ENCODE data around the gene UMODL1. TPM values are rescaled to one million over a fixed set of nuclear protein-coding genes. Genes with fewer than 3 reads are reported as not detected.

Gene UMODL1
- total RNA-seq, 1 experiment from 2014 or later, result not detected

DNA sequence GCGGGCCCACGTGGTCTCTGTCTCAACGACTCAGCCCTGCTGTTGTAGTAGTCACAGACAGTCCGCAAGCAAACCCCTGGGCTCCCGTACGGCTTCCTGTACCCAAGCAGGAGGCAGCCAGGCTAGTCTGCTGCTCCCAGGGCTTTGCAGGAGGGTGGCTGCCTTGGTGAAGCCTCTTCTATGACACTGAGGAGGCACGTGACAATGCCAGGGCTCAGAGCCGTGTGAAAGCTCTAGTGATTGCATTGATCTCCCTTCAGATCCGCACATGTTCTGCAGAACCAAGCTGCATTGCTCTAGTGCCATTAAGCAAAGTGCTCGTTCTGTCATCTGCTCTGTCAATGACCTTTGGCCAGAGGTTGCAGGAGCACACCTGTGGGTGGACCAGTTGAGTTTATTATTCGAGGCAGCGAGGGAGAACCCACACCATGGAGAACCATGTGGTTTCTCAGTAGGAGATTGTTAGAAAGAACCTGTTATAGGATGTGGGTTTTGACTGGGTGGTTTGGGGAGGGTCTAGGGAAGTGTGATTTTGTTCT is 18.0 kb downstream of the UMODL1 start:
- no peaks in the 10 kb centered on the region for H3K9me2 ChIP-seq (ENCODE audit: insufficient read depth)
- H3F3A ChIP-seq (ENCODE audit: insufficient read depth, low read depth), result peaks cover 10% of the 10 kb centered on the region
- no peak overlapping the region for H3K4me3 ChIP-seq
- H3K36me3 ChIP-seq (ENCODE audit: low read depth), result no peaks in the 10 kb centered on the region
- TF ChIP-seq EZH2 (IDR thresholded peaks at IDR 0.05; ENCODE audit: low read depth) (no peak), CTCF (conservative IDR thresholded peaks at IDR 0.05) (no peak)
- H3K27ac ChIP-seq, result no peak overlapping the region
- no peaks in the 10 kb centered on the region for H4K20me1 ChIP-seq (ENCODE audit: insufficient read depth)
- intact Hi-C loops (cut with micrococcal nuclease; ENCODE audit: unreplicated experiment), result no loop called here
- no peaks in the 10 kb centered on the region for H3K27me3 ChIP-seq (ENCODE audit: insufficient read depth, low read depth)
- no TSS peak for BruUV-seq (replicated peaks)
- no peak overlapping the region for H2AFZ ChIP-seq
- CTCF ChIA-PET, result no interaction called here
- DNase-seq, result no peak
- H3K4me1 ChIP-seq (replicated peaks; ENCODE audit: insufficient read depth), result peaks cover 14% of the 10 kb centered on the region
- no peaks in the 10 kb centered on the region for H3K79me2 ChIP-seq (ENCODE audit: low read depth)
- H3K9me3 ChIP-seq (ENCODE audit: insufficient read depth, low read depth), result no peaks in the 10 kb centered on the region
- H3K4me2 ChIP-seq, result no peak overlapping the region
- POLR2A ChIA-PET (ENCODE audit: unreplicated experiment), result no interaction called here

GRCh38 chr21:42089665-42090310 is 18.7 kb downstream of the UMODL1 start:
- Histone ChIP-seq H3K4me2 (no peak overlapping the region), H3K4me3 (no peak overlapping the region), H3K27me3 (ENCODE audit: insufficient read depth, low read depth) (no peaks in the 10 kb centered on the region), H3K9me3 (ENCODE audit: insufficient read depth, low read depth) (no peaks in the 10 kb centered on the region), H3F3A (ENCODE audit: insufficient read depth, low read depth) (peaks cover 15% of the 10 kb centered on the region), H2AFZ (no peak overlapping the region), H3K9me2 (ENCODE audit: insufficient read depth) (no peaks in the 10 kb centered on the region), H3K36me3 (ENCODE audit: low read depth) (no peaks in the 10 kb centered on the region), H4K20me1 (ENCODE audit: insufficient read depth) (no peaks in the 10 kb centered on the region), H3K4me1 (replicated peaks; ENCODE audit: insufficient read depth) (peaks cover 20% of the 10 kb centered on the region), H3K79me2 (ENCODE audit: low read depth) (no peaks in the 10 kb centered on the region), H3K27ac (no peak overlapping the region)
- POLR2A ChIA-PET (ENCODE audit: unreplicated experiment), result no interaction called here
- CTCF ChIA-PET, result interaction anchor here (0.6 kb wide), 1 partner anchor 27 kb away, joined by 5 read pairs; no protein-coding TSS in a partner anchor
- intact Hi-C loops (cut with micrococcal nuclease; ENCODE audit: unreplicated experiment), result loop anchor here (5.0 kb wide), 1 partner anchor 132 kb away; no protein-coding TSS in a partner anchor
- no peak for TF ChIP-seq CTCF (conservative IDR thresholded peaks at IDR 0.05)
- TF ChIP-seq EZH2 (IDR thresholded peaks at IDR 0.05; ENCODE audit: low read depth), result no peak
- BruUV-seq (replicated peaks), result no TSS peak
- no peak for DNase-seq

DNA sequence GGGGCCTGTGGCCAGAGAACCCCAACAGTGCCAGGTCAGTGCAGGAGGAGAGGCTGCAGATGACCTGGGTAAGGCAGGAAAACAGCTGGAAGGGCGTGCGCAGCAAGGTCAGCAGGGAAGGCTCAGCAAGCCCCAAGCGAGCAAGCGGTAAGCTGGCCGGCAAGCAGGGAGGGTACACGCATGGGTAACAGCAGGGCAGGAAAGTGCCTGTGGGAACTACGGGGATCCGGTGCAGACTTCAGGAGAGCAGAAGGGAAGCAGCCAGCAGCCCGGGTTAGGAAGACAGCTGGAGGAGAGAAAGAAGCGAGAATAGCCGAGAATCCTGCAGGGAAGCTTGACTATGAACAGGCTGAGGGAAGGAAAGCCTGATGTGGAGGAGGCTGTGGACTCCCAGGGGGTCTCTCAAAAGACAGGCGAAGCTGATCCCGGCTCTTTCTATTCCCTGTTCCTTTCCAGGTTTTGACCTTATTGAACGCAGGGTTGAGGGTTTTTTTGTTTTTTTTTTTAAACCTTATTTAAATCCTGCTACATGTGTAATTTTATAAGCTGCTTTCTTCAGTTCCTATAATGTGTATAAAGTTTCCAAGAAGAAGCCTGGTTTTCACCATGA is 20.9 kb downstream of the UMODL1 start:
- ChIA-PET CTCF (no interaction called here), POLR2A (ENCODE audit: unreplicated experiment) (no interaction called here)
- H3K79me2 ChIP-seq (ENCODE audit: low read depth), result no peaks in the 10 kb centered on the region
- no peaks in the 10 kb centered on the region for H3K9me3 ChIP-seq (ENCODE audit: insufficient read depth, low read depth)
- no peaks in the 10 kb centered on the region for H4K20me1 ChIP-seq (ENCODE audit: insufficient read depth)
- no peak overlapping the region for H3K4me3 ChIP-seq
- no TSS peak for BruUV-seq (replicated peaks)
- TF ChIP-seq CTCF (conservative IDR thresholded peaks at IDR 0.05) (no peak), EZH2 (IDR thresholded peaks at IDR 0.05; ENCODE audit: low read depth) (no peak)
- H3K4me2 ChIP-seq, result no peak overlapping the region
- peaks cover 15% of the 10 kb centered on the region for H3F3A ChIP-seq (ENCODE audit: insufficient read depth, low read depth)
- DNase-seq, result no peak
- H3K4me1 ChIP-seq (replicated peaks; ENCODE audit: insufficient read depth), result peaks cover 22% of the 10 kb centered on the region
- intact Hi-C loops (cut with micrococcal nuclease; ENCODE audit: unreplicated experiment), result loop anchor here (5.0 kb wide), 1 partner anchor 135 kb away; no protein-coding TSS in a partner anchor
- H2AFZ ChIP-seq, result no peak overlapping the region
- no peaks in the 10 kb centered on the region for H3K27me3 ChIP-seq (ENCODE audit: insufficient read depth, low read depth)
- H3K36me3 ChIP-seq (ENCODE audit: low read depth), result no peaks in the 10 kb centered on the region
- H3K27ac ChIP-seq, result no peak overlapping the region
- no peaks in the 10 kb centered on the region for H3K9me2 ChIP-seq (ENCODE audit: insufficient read depth)
